Bronchial epithelial cell (primary cell): Measurements from ENCODE around the gene ELMO1. TPM values are rescaled to one million over a fixed set of nuclear protein-coding genes. Genes with fewer than 3 reads are reported as not detected.

Source experiments
- DNase-seq: peaks from one replicate; pipeline ENCODE4 v3.0.0-alpha.2; 2010; ENCODE audit warnings: low read depth
- FAIRE-seq: peaks from 2 replicates; lab custom pipeline; 2011; peaks lifted over from hg19 to GRCh38; lab: Jason Lieb, UNC
- H3K27me3 ChIP-seq: 2 replicates; pipeline ENCODE4 v1.5.1; 2011; ENCODE audit warnings: low read length; ENCODE audit not compliant: control insufficient read depth, insufficient read depth
- H3K36me3 ChIP-seq: 2 replicates; pipeline ENCODE4 v1.5.1; 2011; ENCODE audit warnings: low read length; ENCODE audit not compliant: control insufficient read depth, insufficient read depth
- H3K4me3 ChIP-seq: 2 replicates; pipeline ENCODE4 v1.5.1; 2011; ENCODE audit warnings: mild to moderate bottlenecking, low read depth, low read length, control low read depth
- total RNA-seq: library from RNA; depleted of rRNA; stranded (reverse); fragments of >200 nt; gene quantifications from 2 replicates; pipeline ENCODE4 v1.2.1, GENCODE V29; 2014
- TF ChIP-seq, protein P1 (sequence below): IDR thresholded peaks from 2 replicates; pipeline ENCODE4 v1.5.1; 2011; ENCODE audit warnings: mild to moderate bottlenecking, moderate library complexity, low read length, control low read depth, inconsistent platforms; ENCODE audit not compliant: insufficient read depth, severe bottlenecking

Gene ELMO1
- total RNA-seq, 1 donor from 2014 or later = under 0.01 TPM

DNA sequence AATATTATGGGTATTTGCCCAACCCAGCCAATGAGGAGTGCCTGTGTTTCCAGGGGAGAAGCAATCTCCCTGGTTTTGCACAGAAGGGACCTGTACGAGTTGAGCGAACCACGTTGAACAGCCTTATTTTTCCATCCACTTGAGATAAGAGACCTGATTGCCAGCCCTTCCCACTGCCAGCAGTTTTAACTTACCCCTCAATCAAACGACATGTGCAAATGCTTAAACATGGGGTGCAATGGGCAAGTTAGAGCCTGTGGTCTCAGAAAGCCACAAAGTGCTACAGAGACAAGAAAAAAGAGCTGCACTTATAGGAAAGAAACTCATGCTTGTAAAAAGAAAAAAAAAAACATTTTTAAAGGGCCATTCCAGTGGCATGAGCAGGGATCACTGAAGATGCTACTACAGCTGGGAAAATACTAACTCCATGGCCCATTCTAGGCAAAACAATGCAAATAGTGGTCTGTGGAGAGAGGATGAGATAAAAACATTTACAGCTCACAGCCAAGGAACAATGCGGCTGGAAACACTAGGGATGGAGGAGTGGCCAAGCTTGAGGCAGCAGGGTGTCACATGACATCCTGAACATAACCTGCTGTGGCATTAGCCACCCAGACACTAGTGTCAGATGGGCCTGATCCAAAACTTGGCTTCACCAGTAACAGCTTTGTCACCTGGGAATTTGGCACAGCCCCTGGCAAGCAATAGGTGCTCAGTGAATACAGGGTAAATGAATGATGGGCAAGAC, 162.8 kb downstream of the ELMO1 start:
- FAIRE-seq = peak; percentile 62
- no peaks in the 10 kb centered on the region for H3K27me3 ChIP-seq
- H3K4me3 ChIP-seq = no peak overlapping the region
- no peak for DNase-seq
- no peaks in the 10 kb centered on the region for H3K36me3 ChIP-seq
- TF ChIP-seq, protein P1, sequence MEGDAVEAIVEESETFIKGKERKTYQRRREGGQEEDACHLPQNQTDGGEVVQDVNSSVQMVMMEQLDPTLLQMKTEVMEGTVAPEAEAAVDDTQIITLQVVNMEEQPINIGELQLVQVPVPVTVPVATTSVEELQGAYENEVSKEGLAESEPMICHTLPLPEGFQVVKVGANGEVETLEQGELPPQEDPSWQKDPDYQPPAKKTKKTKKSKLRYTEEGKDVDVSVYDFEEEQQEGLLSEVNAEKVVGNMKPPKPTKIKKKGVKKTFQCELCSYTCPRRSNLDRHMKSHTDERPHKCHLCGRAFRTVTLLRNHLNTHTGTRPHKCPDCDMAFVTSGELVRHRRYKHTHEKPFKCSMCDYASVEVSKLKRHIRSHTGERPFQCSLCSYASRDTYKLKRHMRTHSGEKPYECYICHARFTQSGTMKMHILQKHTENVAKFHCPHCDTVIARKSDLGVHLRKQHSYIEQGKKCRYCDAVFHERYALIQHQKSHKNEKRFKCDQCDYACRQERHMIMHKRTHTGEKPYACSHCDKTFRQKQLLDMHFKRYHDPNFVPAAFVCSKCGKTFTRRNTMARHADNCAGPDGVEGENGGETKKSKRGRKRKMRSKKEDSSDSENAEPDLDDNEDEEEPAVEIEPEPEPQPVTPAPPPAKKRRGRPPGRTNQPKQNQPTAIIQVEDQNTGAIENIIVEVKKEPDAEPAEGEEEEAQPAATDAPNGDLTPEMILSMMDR = no peak

DNA sequence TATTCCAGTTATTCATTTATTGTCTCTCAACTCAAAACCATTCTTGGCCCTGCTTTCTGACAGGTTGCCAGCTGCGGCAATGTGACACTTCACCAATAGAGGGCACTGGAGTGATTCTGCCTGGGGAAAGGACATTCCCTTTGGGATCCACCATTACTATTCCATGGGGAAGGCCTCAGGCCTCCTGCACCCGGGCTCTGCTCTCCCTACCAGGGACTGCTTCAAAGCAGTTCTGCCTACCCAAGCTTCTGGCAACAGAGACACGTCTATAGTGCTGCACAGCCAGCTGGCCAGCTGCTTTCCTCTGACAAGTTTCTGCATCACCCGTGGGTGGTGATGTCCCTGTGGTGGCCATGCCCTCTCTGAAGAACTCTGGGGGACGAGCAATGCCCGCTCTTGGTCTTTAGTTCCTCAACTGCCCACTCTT, 163.8 kb downstream of the ELMO1 start:
- H3K4me3 ChIP-seq = no peak overlapping the region
- no peaks in the 10 kb centered on the region for H3K27me3 ChIP-seq
- TF ChIP-seq, protein P1 = peak; percentile 67
- FAIRE-seq (no peak), DNase-seq (peak; percentile 23)
- H3K36me3 ChIP-seq = no peaks in the 10 kb centered on the region

DNA sequence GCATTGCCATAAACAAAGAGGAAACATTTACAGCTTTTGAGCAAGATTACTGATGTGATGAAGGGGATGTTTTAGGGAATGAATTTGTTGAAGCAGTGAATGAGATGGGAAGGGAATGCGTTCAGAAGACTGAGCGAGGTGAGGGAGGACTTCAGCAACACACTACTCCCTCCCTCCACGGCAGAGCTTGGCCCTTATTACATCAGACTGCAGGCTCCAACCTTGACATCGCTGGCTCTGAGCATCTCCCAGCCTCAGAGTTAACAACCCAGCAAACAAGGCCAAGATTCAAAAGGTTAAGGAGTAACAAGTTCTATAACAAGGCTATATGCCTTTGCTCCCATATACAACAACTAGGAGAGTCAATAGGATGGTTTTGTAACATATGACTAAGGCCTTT, 164.4 kb downstream of the ELMO1 start:
- FAIRE-seq = no peak
- no peak overlapping the region for H3K4me3 ChIP-seq
- TF ChIP-seq, protein P1 = no peak
- no peaks in the 10 kb centered on the region for H3K36me3 ChIP-seq
- no peaks in the 10 kb centered on the region for H3K27me3 ChIP-seq
- DNase-seq = no peak

DNA sequence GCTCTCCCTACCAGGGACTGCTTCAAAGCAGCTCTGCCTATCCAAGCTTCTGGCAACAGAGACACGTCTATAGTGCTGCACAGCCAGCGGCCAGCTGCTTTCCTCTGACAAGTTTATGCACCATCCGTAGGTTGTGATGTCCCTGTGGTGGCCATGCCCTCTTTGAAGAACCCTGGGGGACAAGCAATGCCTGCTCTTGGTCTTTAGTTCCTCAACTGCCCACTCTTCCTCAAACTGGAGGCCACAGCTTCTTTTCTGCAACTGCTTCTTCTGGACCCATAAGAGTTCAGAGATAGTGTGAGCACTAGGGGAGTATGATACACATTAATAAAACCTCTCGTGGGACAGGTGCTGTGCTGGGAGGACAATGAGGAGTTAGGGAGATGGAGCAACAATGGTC, 164.9 kb downstream of the ELMO1 start:
- TF ChIP-seq, protein P1 = no peak
- FAIRE-seq = peak; percentile 36
- Histone ChIP-seq H3K4me3 (no peak overlapping the region), H3K36me3 (no peaks in the 10 kb centered on the region), H3K27me3 (no peaks in the 10 kb centered on the region)
- DNase-seq = no peak

DNA sequence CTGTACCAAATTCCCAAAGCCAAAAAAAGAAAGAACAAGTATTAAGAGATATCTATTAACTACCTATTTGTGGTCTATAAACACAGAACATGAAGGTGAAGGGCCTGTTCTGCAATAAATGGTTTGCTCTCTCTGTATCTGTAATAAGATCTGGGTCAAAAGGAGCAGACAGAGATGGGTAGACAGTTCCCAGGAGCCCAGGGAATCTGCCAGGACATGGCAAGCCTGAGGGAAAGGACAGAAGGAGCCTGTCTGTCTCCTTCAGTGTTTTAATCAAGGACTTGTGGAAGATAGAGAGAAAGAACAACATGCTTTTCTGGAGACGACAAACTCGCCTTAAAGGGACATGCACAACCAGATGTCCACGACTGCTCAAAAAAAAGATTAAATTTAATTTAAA, 165.7 kb downstream of the ELMO1 start:
- Histone ChIP-seq H3K4me3 (no peak overlapping the region), H3K36me3 (no peaks in the 10 kb centered on the region), H3K27me3 (no peaks in the 10 kb centered on the region)
- FAIRE-seq (no peak), DNase-seq (no peak)
- TF ChIP-seq, protein P1 = no peak

DNA sequence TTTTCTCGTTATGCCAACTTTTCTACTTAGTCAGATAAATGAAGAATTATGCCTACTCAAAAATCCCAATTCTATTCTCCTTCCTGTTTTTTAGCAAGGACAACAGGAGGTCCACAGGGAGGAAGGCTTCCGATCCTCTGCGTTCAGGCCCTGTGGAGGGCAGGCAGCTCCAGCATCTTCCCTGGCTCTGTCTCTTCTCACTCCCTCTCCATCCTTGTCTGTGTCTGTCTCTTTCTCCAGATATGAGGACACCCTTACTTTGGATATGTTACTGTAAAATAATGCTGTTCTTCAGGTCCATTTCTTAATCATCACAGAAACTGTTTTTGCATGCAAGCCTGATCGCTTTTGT, 166.6 kb downstream of the ELMO1 start:
- DNase-seq = no peak
- no peaks in the 10 kb centered on the region for H3K27me3 ChIP-seq
- no peak overlapping the region for H3K4me3 ChIP-seq
- H3K36me3 ChIP-seq = no peaks in the 10 kb centered on the region
- FAIRE-seq = no peak
- TF ChIP-seq, protein P1 = no peak
